Kidney (tissue), 14 donors: ENCODE data around the gene FAM13B. TPM values are rescaled to one million over a fixed set of nuclear protein-coding genes. Genes with fewer than 3 reads are reported as not detected.

Experiments
- DNase-seq, 5 donors: peaks; one replicate each; pipeline ENCODE4 v3.0.0-alpha.2; 2013 to 2020
- FAIRE-seq: peaks from 2 replicates; lab custom pipeline; 2012; peaks lifted over from hg19 to GRCh38; lab: Jason Lieb, UNC
- H3K27ac ChIP-seq, 2 donors: one replicate each; pipeline ENCODE4 v1.7.0; 2013; ENCODE audit warnings: low read depth in 2 of 2, low read length in 2 of 2, inconsistent platforms in 1 of 2
- H3K27me3 ChIP-seq: one replicate; pipeline ENCODE4 v1.7.1; 2013; ENCODE audit warnings: low read length, inconsistent platforms; ENCODE audit not compliant: control insufficient read depth, insufficient read depth
- H3K36me3 ChIP-seq, 3 donors: one replicate each; pipeline versions ENCODE4 v1.7.0 to v1.7.1; 2013; ENCODE audit warnings: low read length in 3 of 3, control low read depth in 1 of 3, inconsistent platforms in 1 of 3; ENCODE audit not compliant: insufficient read depth in 3 of 3, control insufficient read depth in 2 of 3
- H3K4me1 ChIP-seq, 3 donors: one replicate each; pipeline versions ENCODE4 v1.7.0 to v1.7.1; 2013; ENCODE audit warnings: low read length in 3 of 3, inconsistent platforms in 1 of 3, low read depth in 1 of 3; ENCODE audit not compliant: control insufficient read depth in 2 of 3, insufficient read depth in 2 of 3
- H3K4me3 ChIP-seq, 3 donors: one replicate each; pipeline versions ENCODE4 v1.7.0 to v1.8.1; 2013; ENCODE audit warnings: low read length in 3 of 3, control low read depth in 1 of 3, inconsistent platforms in 1 of 3
- H3K9ac ChIP-seq, 3 donors: one replicate each; pipeline versions ENCODE4 v1.7.0 to v1.7.1; 2013; ENCODE audit warnings: low read length in 3 of 3, control low read depth in 1 of 3, inconsistent platforms in 1 of 3
- H3K9me3 ChIP-seq, 3 donors: one replicate each; pipeline versions ENCODE4 v1.7.0 to v1.7.1; 2013; ENCODE audit warnings: low read length in 3 of 3, control low read depth in 1 of 3, inconsistent platforms in 1 of 3; ENCODE audit not compliant: control insufficient read depth in 2 of 3, insufficient read depth in 1 of 3
- intact Hi-C: fragments of 100-400 bp; cut with DNase I; formaldehyde crosslinking; loops from one replicate; pipeline ENCODE4 v1.11.1; 2022
- polyA plus RNA-seq: library from polyadenylated mRNA; stranded (reverse); fragments of 350-450 nt; fragmentation: Illumina TruSeq; extraction: RNeasy Lipid Tissue Mini Kit (QIAGEN cat#74804); gene quantifications from one replicate; pipeline ENCODE4 v1.2.3, GENCODE V29; 2014; ENCODE audit warnings: low read depth, low replicate concordance; ENCODE audit not compliant: insufficient read depth
- total RNA-seq: library from RNA; stranded (reverse); fragmentation: NEBNext Ultra II Directional; extraction: Animal tissue kit (Norgen Biotek cat#: 25700); gene quantifications from one replicate; pipeline ENCODE4 v1.2.1, GENCODE V29; 2021
- TF ChIP-seq, protein P1 (sequence below): IDR thresholded peaks from 3 replicates; pipeline ENCODE4 v1.5.1; 2012; ENCODE audit warnings: mild to moderate bottlenecking, moderate library complexity, borderline replicate concordance; ENCODE audit not compliant: insufficient read depth; ENCODE audit errors: extremely low read depth
- donor health status: control.
- donor health status: control.
- donor health status: control.
- donor health status: control.
- donor health status: control.
- donor health status: DM: yes; HTN: yes; CAD: no.
- donor health status: Normal renal cell carcinoma (clear cell type).

The FAM13B gene
- total and polyA plus RNA-seq, 2 donors from 2014 or later: 7.6 to 41.8 TPM

GRCh38 chr5:137960141-137960540, 72.7 kb downstream of the FAM13B start:
- TF ChIP-seq, protein P1, sequence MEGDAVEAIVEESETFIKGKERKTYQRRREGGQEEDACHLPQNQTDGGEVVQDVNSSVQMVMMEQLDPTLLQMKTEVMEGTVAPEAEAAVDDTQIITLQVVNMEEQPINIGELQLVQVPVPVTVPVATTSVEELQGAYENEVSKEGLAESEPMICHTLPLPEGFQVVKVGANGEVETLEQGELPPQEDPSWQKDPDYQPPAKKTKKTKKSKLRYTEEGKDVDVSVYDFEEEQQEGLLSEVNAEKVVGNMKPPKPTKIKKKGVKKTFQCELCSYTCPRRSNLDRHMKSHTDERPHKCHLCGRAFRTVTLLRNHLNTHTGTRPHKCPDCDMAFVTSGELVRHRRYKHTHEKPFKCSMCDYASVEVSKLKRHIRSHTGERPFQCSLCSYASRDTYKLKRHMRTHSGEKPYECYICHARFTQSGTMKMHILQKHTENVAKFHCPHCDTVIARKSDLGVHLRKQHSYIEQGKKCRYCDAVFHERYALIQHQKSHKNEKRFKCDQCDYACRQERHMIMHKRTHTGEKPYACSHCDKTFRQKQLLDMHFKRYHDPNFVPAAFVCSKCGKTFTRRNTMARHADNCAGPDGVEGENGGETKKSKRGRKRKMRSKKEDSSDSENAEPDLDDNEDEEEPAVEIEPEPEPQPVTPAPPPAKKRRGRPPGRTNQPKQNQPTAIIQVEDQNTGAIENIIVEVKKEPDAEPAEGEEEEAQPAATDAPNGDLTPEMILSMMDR: no peak
- no peak overlapping the region for H3K27ac ChIP-seq
- intact Hi-C loops: no loop called here
- H3K27me3 ChIP-seq: no peaks in the 10 kb centered on the region
- FAIRE-seq: no peak
- no peaks in the 10 kb centered on the region for H3K9me3 ChIP-seq
- no peak for DNase-seq
- H3K9ac ChIP-seq: no peak overlapping the region
- H3K4me3 ChIP-seq: no peak overlapping the region
- H3K36me3 ChIP-seq: peaks cover 0 to 17% (median 4%) of the 10 kb centered on the region in 3 donors
- no peaks in the 10 kb centered on the region for H3K4me1 ChIP-seq

- H3K36me3 ChIP-seq: peaks cover 0 to 17% (median 4%) of the 10 kb centered on the region in 3 donors
- no peak overlapping the region for H3K4me3 ChIP-seq
- no peak overlapping the region for H3K9ac ChIP-seq
- no peak for DNase-seq
- TF ChIP-seq, protein P1: no peak
- no peak for FAIRE-seq
- intact Hi-C loops: no loop called here
- H3K27ac ChIP-seq: no peak overlapping the region
- no peaks in the 10 kb centered on the region for H3K4me1 ChIP-seq
- H3K9me3 ChIP-seq: no peaks in the 10 kb centered on the region
- no peaks in the 10 kb centered on the region for H3K27me3 ChIP-seq
These were observed 73.4 kb downstream of the FAM13B start for GRCh38 chr5:137959488-137959887.

DNA sequence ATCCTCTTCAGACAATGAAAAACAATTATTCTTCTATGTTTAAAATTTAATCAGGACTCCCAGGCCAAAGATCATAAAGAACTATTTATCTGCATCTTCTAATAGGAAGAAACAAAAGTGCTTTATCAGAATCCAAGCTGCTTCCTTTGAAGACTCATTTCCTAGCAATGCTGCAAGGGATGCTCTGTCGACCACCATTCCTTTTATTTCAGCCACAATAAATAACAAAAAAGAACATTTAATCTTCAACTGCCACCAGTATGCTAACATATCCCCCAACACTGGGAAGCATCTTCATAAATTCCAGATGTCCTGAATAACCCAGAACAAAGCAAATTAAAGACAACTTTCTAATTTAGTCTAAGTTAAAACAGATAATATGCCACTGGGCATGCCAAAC, 74.9 kb downstream of the FAM13B start:
- intact Hi-C loops: no loop called here
- H3K4me1 ChIP-seq: no peaks in the 10 kb centered on the region
- DNase-seq: no peak
- TF ChIP-seq, protein P1: no peak
- no peak overlapping the region for H3K4me3 ChIP-seq
- no peak overlapping the region for H3K27ac ChIP-seq
- FAIRE-seq: no peak
- H3K27me3 ChIP-seq: no peaks in the 10 kb centered on the region
- H3K36me3 ChIP-seq: peaks cover 0 to 24% (median 2%) of the 10 kb centered on the region in 3 donors
- H3K9ac ChIP-seq: no peak overlapping the region
- no peaks in the 10 kb centered on the region for H3K9me3 ChIP-seq

- DNase-seq (peak in 1 of 5 donors; percentile 6), FAIRE-seq (no peak)
- intact Hi-C loops: no loop called here
- H3K4me1 ChIP-seq: no peaks in the 10 kb centered on the region
- H3K36me3 ChIP-seq: peaks cover 4 to 24% (median 6%) of the 10 kb centered on the region in 3 donors
- H3K27ac ChIP-seq: no peak overlapping the region
- TF ChIP-seq, protein P1: no peak
- H3K27me3 ChIP-seq: no peaks in the 10 kb centered on the region
- H3K9me3 ChIP-seq: no peaks in the 10 kb centered on the region
- H3K9ac ChIP-seq: no peak overlapping the region
- no peak overlapping the region for H3K4me3 ChIP-seq
These were observed 78.6 kb downstream of the FAM13B start for GRCh38 chr5:137954131-137954879.
